ENCODE results near the gene MCL1.

- TF ChIP-seq CTCF (conservative IDR thresholded peaks at IDR 0.05; ENCODE audit: low read depth in 2 of 2) (no peak), CREB1 (CRISPR knock-in tag; IDR thresholded peaks at IDR 0.05; ENCODE audit: low read depth) (no peak)
Observed at GRCh38 chr1:150558761-150559655, 20.4 kb downstream of the MCL1 start.

Measured in GM23338 (cell line).